Testis (tissue), 3 donors: ENCODE measurements around the gene TPRX2. TPM values are rescaled to one million over a fixed set of nuclear protein-coding genes. Genes with fewer than 3 reads are reported as not detected.
"Not testable (repeated sequence)": the region's sequence is repeated elsewhere in the genome, so short reads cannot be mapped to it uniquely, and the experiment has no call there.

ENCODE experiments used
- DNase-seq: peaks from one replicate; pipeline ENCODE4 v3.0.0-alpha.2; 2019
- H3K27ac ChIP-seq, 2 donors: fragments of 200-600 bp; sonication (generic); one replicate each; pipeline ENCODE4 v1.5.1; 2019
- H3K27me3 ChIP-seq: fragments of 200-600 bp; sonication (generic); one replicate; pipeline ENCODE4 v1.5.1; 2019
- H3K36me3 ChIP-seq: fragments of 200-600 bp; sonication (generic); one replicate; pipeline ENCODE4 v1.5.1; 2017; ENCODE audit warnings: low read depth; ENCODE audit errors: missing control alignments
- H3K4me1 ChIP-seq: fragments of 200-600 bp; sonication (generic); one replicate; pipeline ENCODE4 v1.5.1; 2019
- H3K4me3 ChIP-seq, 2 donors: fragments of 200-600 bp; sonication (generic); one replicate each; pipeline ENCODE4 v1.5.1; 2017 to 2019
- H3K9me3 ChIP-seq: fragments of 200-600 bp; sonication (generic); one replicate; pipeline ENCODE4 v1.5.1; 2017
- WGBS, 2 donors: methylation state at CpG; one replicate each; pipeline ENCODE4 v1.1.5; 2018; 5-methylcytosine and 5-hydroxymethylcytosine counted together
- intact Hi-C: fragments of 100-400 bp; cut with DNase I; formaldehyde crosslinking; loops from one replicate; pipeline ENCODE4 v1.15.1; 2023; ENCODE audit warnings: low total_unique reads
- polyA plus RNA-seq: library from polyadenylated mRNA; stranded (reverse); fragments of 350-450 nt; fragmentation: Illumina TruSeq; extraction: RNeasy Lipid Tissue Mini Kit (QIAGEN cat#74804); gene quantifications from one replicate; pipeline ENCODE4 v1.2.3, GENCODE V29; 2014; ENCODE audit warnings: low read depth, low replicate concordance; ENCODE audit not compliant: insufficient read depth
- total RNA-seq, 2 donors: library from RNA; depleted of rRNA; stranded (reverse); fragments of >200 nt; gene quantifications; one replicate each; pipeline ENCODE4 v1.2.3, GENCODE V29; 2016
- TF ChIP-seq, protein P1 (sequence below), 3 experiments: fragments of 450-650 bp in 2 of 3; fragments of 200-600 bp in 1 of 3; sonication (generic) in 1 of 3; IDR thresholded peaks; one replicate each; pipeline ENCODE4 v1.5.1; 2016 to 2019; ENCODE audit warnings: antibody characterized with exemption in 3 of 3, mild to moderate bottlenecking in 2 of 3, moderate library complexity in 1 of 3

TPRX2 gene
- total and polyA plus RNA-seq, 3 donors from 2014 or later, result 0.37 to 0.63 (median 0.53) TPM

DNA sequence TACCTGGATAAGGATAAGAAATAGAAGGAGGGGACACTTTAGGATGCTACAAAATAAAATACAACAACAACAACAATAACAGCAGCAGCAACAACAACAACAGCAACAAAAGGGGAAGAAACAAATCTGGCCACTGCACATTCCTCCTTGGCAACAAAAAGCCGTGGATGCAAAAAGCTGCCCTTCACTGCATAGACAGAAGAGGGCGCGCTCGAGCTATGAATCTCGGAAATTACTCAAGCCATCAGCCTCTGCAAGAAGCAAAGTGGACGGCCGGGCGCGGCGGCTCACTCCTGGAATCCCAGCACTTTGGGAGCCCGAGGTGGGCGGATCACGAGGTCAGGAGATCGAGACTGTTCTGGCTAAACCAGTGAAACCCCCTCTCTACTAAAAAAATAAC lies 50.3 kb downstream of the TPRX2 start:
- H3K4me1 ChIP-seq, result not testable (repeated sequence)

DNA sequence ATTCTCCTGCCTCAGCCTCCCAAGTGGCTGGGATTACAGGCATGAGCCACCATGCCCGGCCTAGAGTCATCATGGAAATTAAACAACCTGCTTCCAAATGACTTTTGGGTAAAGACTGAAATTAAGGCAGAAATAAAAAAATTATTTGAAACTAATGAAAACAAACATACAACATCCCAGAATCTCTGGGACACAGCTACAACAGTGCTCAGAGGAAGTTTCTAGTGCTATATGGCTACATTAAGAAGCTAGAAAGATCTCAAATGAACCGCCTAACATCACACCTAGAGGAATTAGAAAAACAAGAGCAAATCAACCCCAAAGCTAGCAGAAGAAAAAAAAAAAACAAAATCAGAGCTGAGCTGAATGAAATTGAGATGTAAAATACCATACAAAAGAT lies 51.2 kb downstream of the TPRX2 start:
- H3K36me3 ChIP-seq, H3K27ac ChIP-seq, H3K4me3 ChIP-seq, H3K4me1 ChIP-seq, H3K27me3 ChIP-seq, H3K9me3 ChIP-seq, intact Hi-C loops: not testable (repeated sequence)
- peak; percentile 11 for DNase-seq
- 63 to 76% methylated on average over 1 to 2 of the region's 2 CpGs for WGBS, 2 donors

More for the DNA sequence above, 50.3 kb downstream of the TPRX2 start:
- H3K27ac ChIP-seq, H3K4me3 ChIP-seq, H3K27me3 ChIP-seq, H3K36me3 ChIP-seq, intact Hi-C loops, H3K9me3 ChIP-seq: not testable (repeated sequence)
- TF ChIP-seq, protein P1, sequence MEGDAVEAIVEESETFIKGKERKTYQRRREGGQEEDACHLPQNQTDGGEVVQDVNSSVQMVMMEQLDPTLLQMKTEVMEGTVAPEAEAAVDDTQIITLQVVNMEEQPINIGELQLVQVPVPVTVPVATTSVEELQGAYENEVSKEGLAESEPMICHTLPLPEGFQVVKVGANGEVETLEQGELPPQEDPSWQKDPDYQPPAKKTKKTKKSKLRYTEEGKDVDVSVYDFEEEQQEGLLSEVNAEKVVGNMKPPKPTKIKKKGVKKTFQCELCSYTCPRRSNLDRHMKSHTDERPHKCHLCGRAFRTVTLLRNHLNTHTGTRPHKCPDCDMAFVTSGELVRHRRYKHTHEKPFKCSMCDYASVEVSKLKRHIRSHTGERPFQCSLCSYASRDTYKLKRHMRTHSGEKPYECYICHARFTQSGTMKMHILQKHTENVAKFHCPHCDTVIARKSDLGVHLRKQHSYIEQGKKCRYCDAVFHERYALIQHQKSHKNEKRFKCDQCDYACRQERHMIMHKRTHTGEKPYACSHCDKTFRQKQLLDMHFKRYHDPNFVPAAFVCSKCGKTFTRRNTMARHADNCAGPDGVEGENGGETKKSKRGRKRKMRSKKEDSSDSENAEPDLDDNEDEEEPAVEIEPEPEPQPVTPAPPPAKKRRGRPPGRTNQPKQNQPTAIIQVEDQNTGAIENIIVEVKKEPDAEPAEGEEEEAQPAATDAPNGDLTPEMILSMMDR (IDR thresholded peaks at IDR 0.05), result peak in 1 of 3 experiments; percentile 56
- 0% methylated on average over 5 of the region's 14 CpGs; no CpG with 5 or more reads in 1 of the 2 donors for WGBS, 2 donors
- peak; percentile 91 for DNase-seq

Other genes with a start within 250 kb of the TPRX2 start
- 10 to 100 TPM; 26.8 to 33.9 TPM for gene EHD2, start 145.8 kb upstream of the TPRX2 start, total RNA-seq
- 37.0 TPM for gene EHD2, start 145.8 kb upstream of the TPRX2 start, polyA plus RNA-seq
- gene NOP53, start 113.7 kb upstream of the TPRX2 start, total RNA-seq, result 100 to 1,000 TPM; 166 to 325 TPM
- gene NOP53, start 113.7 kb upstream of the TPRX2 start, polyA plus RNA-seq, result 309 TPM
- gene SELENOW, start 80.5 kb upstream of the TPRX2 start, total RNA-seq, result 100 to 1,000 TPM; 170 to 194 TPM
- 197 TPM for gene SELENOW, start 80.5 kb upstream of the TPRX2 start, polyA plus RNA-seq
- under 1 TPM; 0.55 to 0.62 TPM for gene TPRX1, start 54.7 kb upstream of the TPRX2 start, total RNA-seq
- gene TPRX1, start 54.7 kb upstream of the TPRX2 start, polyA plus RNA-seq, result 1.2 TPM
- under 1 TPM; 0.12 to 0.55 TPM for gene CRX, start 37.3 kb upstream of the TPRX2 start, total RNA-seq
- not detected for gene CRX, start 37.3 kb upstream of the TPRX2 start, polyA plus RNA-seq
- gene SULT2A1, start 27.1 kb downstream of the TPRX2 start, total RNA-seq, result 1 to 10 TPM in 1 of 2 donors, under 1 TPM in 1; 0.24 to 1.2 TPM
- gene SULT2A1, start 27.1 kb downstream of the TPRX2 start, polyA plus RNA-seq, result 2.3 TPM
- gene BSPH1, start 132.9 kb downstream of the TPRX2 start, total RNA-seq, result under 1 TPM in 1 of 2 donors, not detected in 1; 0.71 TPM
- gene BSPH1, start 132.9 kb downstream of the TPRX2 start, polyA plus RNA-seq, result not detected
- gene ELSPBP1, start 135.4 kb downstream of the TPRX2 start, total RNA-seq, result 1 to 10 TPM in 1 of 2 donors, under 1 TPM in 1; 0.25 to 1.1 TPM
- gene ELSPBP1, start 135.4 kb downstream of the TPRX2 start, polyA plus RNA-seq, result 1.2 TPM
- gene CABP5, start 184.8 kb downstream of the TPRX2 start, total RNA-seq, result under 1 TPM in 1 of 2 donors, not detected in 1; 0.43 TPM
- gene CABP5, start 184.8 kb downstream of the TPRX2 start, polyA plus RNA-seq, result not detected